HEK293 (cell line): Measurements from ENCODE around the gene SYNGAP1.

Experiments used
- CTCF ChIA-PET: fragments of 350-600 bp; formaldehyde crosslinking; extraction: SDS; loops from one replicate; lab custom pipeline; 2021; ENCODE audit warnings: antibody characterized with exemption; lab: Yijun Ruan, JAX
- POLR2A ChIA-PET: fragments of 300-600 bp; formaldehyde crosslinking; extraction: SDS; loops from one replicate; lab custom pipeline; 2020; ENCODE audit warnings: antibody characterized with exemption, inconsistent platforms; lab: Yijun Ruan, JAX
- H3K27ac ChIP-seq: fragments of 200-500 bp; sonication (Bioruptor generic); 2 replicates; pipeline ENCODE4 v1.5.1; 2014; ENCODE audit warnings: low read depth, low read length, control low read depth, inconsistent platforms; ENCODE audit errors: extremely low read depth
- H3K36me3 ChIP-seq, 2 experiments: fragments of 200-500 bp in 1 of 2; sonication (Bioruptor generic) in 1 of 2; 1 replicate in 1 of 2; 2 replicates in 1 of 2; pipeline ENCODE4 v1.5.1; 2014 to 2017; ENCODE audit warnings: inconsistent platforms in 2 of 2, low read length in 2 of 2; ENCODE audit not compliant: control insufficient read depth in 2 of 2, insufficient read depth in 1 of 2
- H3K4me1 ChIP-seq: fragments of 200-500 bp; sonication (Bioruptor generic); 2 replicates; pipeline ENCODE4 v1.5.1; 2014; ENCODE audit warnings: mild to moderate bottlenecking, low read length, inconsistent platforms; ENCODE audit not compliant: control insufficient read depth, insufficient read depth
- H3K4me3 ChIP-seq: 2 replicates; pipeline ENCODE4 v1.5.1; 2011; ENCODE audit warnings: low read depth, mild to moderate bottlenecking, control low read depth, low read length, moderate library complexity
- H3K9me3 ChIP-seq: fragments of 200-500 bp; sonication (Bioruptor generic); 2 replicates; pipeline ENCODE4 v1.5.1; 2014; ENCODE audit warnings: low read depth, low read length, inconsistent platforms; ENCODE audit not compliant: control insufficient read depth, insufficient read depth
- EGR2 ChIP-seq: fragments of 450-650 bp; formaldehyde crosslinking; IDR thresholded peaks from 2 replicates; pipeline ENCODE4 v1.5.1; 2016; ENCODE audit warnings: low read depth, missing biosample characterization, missing genetic modification characterization
- PRDM1 ChIP-seq: fragments of 450-650 bp; formaldehyde crosslinking; IDR thresholded peaks from 2 replicates; pipeline ENCODE4; 2016; ENCODE audit warnings: missing biosample characterization, missing genetic modification characterization
- TCF7L2 ChIP-seq: IDR thresholded peaks from 2 replicates; pipeline ENCODE4 v1.6.1; 2011; ENCODE audit warnings: low read depth, mild to moderate bottlenecking, inconsistent platforms, low read length, moderate library complexity, borderline replicate concordance
- ZBTB20 ChIP-seq: fragments of 450-650 bp; formaldehyde crosslinking; IDR thresholded peaks from 2 replicates; pipeline ENCODE4 v1.5.1; 2016; ENCODE audit warnings: missing biosample characterization, missing genetic modification characterization
- ZBTB7A ChIP-seq: fragments of 450-650 bp; formaldehyde crosslinking; IDR thresholded peaks from 2 replicates; pipeline ENCODE4 v1.5.1; 2016; ENCODE audit warnings: low read depth, missing biosample characterization, missing genetic modification characterization
- ZFHX2 ChIP-seq: fragments of 450-650 bp; formaldehyde crosslinking; conservative IDR thresholded peaks from 2 replicates; pipeline ENCODE4 v1.5.1; 2016; ENCODE audit warnings: missing biosample characterization, missing genetic modification characterization
- ZNF169 ChIP-seq: fragments of 450-650 bp; formaldehyde crosslinking; IDR thresholded peaks from 2 replicates; pipeline ENCODE4 v1.5.1; 2016; ENCODE audit warnings: missing biosample characterization, missing genetic modification characterization
- ZNF341 ChIP-seq: fragments of 450-650 bp; formaldehyde crosslinking; IDR thresholded peaks from 2 replicates; pipeline ENCODE4; 2016; ENCODE audit warnings: low read depth, missing biosample characterization, missing genetic modification characterization
- ZNF366 ChIP-seq: fragments of 450-650 bp; formaldehyde crosslinking; conservative IDR thresholded peaks from 2 replicates; pipeline ENCODE4 v1.5.1; 2016; ENCODE audit warnings: missing biosample characterization, missing genetic modification characterization
- ZNF529 ChIP-seq: fragments of 450-650 bp; formaldehyde crosslinking; IDR thresholded peaks from 2 replicates; pipeline ENCODE4 v1.5.1; 2017; ENCODE audit warnings: missing genetic modification characterization, missing biosample characterization; ENCODE audit not compliant: insufficient replicate concordance
- ZNF555 ChIP-seq: fragments of 450-650 bp; formaldehyde crosslinking; conservative IDR thresholded peaks from 2 replicates; pipeline ENCODE4 v1.5.1; 2017; ENCODE audit warnings: missing biosample characterization, mild to moderate bottlenecking, missing genetic modification characterization, inconsistent platforms
- ZNF600 ChIP-seq: fragments of 450-650 bp; formaldehyde crosslinking; IDR thresholded peaks from 2 replicates; pipeline ENCODE4 v1.5.1; 2016; ENCODE audit warnings: missing biosample characterization, missing genetic modification characterization
- ZNF624 ChIP-seq: fragments of 450-650 bp; formaldehyde crosslinking; IDR thresholded peaks from 2 replicates; pipeline ENCODE4 v1.5.1; 2017; ENCODE audit warnings: missing biosample characterization, missing genetic modification characterization
- ZNF843 ChIP-seq: fragments of 450-650 bp; formaldehyde crosslinking; IDR thresholded peaks from 2 replicates; pipeline ENCODE4 v1.5.1; 2016; ENCODE audit warnings: missing biosample characterization, missing genetic modification characterization
- TF ChIP-seq, protein P1 (sequence below): fragments of 450-650 bp; formaldehyde crosslinking; conservative IDR thresholded peaks from 2 replicates; pipeline ENCODE4 v1.5.1; 2016; ENCODE audit warnings: low read depth, missing biosample characterization, missing genetic modification characterization
- TF ChIP-seq, protein P2 (sequence below): fragments of 450-650 bp; formaldehyde crosslinking; IDR thresholded peaks from 2 replicates; pipeline ENCODE4 v1.5.1; 2016; ENCODE audit warnings: missing biosample characterization, missing genetic modification characterization, borderline replicate concordance
- TF ChIP-seq, protein P3 (sequence below): fragments of 450-650 bp; formaldehyde crosslinking; IDR thresholded peaks from 2 replicates; pipeline ENCODE4 v1.5.1; 2017; ENCODE audit warnings: missing biosample characterization, missing genetic modification characterization
- TF ChIP-seq, protein P4 (sequence below): fragments of 450-650 bp; formaldehyde crosslinking; IDR thresholded peaks from 2 replicates; pipeline ENCODE4 v1.5.1; 2016; ENCODE audit warnings: missing biosample characterization, missing genetic modification characterization
- TF ChIP-seq, protein P5 (sequence below): fragments of 450-650 bp; formaldehyde crosslinking; conservative IDR thresholded peaks from 2 replicates; pipeline ENCODE4 v1.5.1; 2016; ENCODE audit warnings: low read depth, missing biosample characterization, missing genetic modification characterization
- TF ChIP-seq, protein P6 (sequence below): fragments of 450-650 bp; formaldehyde crosslinking; IDR thresholded peaks from 2 replicates; pipeline ENCODE4 v1.5.1; 2017; ENCODE audit warnings: missing biosample characterization, missing genetic modification characterization

SYNGAP1 gene

DNA sequence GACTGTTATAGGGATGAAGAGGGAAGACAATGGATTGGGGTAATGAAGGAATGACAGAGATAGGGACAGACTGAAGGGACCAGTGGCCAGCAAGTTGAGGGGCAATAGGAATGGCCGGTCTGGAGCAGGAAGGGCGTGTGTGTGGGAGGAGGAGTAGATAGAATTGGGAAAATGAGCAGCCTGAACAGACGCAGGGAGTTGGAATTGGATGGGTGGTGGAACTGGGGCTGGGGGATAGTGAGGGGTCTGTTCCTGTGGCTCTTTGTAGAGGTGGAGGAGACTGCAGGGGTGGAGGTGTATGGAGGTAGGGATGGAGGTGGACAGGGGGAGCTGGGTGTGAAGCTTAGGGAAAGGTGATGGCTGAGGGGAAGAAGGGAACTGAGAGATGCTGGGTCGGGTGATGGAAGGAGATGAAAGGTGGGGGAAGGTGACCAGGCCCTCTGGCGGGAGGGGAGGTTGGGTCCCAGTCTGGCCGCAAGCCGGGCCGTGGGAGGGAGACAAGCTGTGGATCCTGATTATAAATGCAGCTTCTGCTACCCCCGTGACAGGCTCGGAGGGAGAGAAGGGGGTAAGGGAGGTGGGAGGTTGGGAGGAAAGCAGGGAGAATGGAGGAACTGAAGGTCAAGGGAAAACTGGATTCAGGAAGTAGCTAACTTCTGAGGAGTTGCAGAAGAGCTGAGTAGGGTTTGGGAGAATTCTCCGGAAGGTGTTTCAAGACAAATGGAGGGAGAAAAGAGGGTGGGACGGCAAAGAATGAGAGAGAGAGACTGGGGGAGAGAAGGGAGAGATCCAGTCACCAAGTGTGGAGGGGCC, 5.2 kb downstream of the SYNGAP1 start:
- ChIA-PET POLR2A (interaction anchor here (0.6 to 2.5 kb wide), 14 partner anchors 9 to 1597 kb away, joined by 3 to 18 read pairs (median 4); partner anchors contain the start of genes B3GALT4, HSPA1B, RPS18 and TAPBP), CTCF (interaction anchor here (0.5 to 2.3 kb wide), 25 partner anchors 11 to 928 kb away, joined by 3 to 14 read pairs (median 5); partner anchors contain the start of genes KIFC1, PFDN6, PHF1 and RPS18)
- Histone ChIP-seq H3K4me1 (peaks cover 7% of the 10 kb centered on the region), H3K4me3 (peak overlapping the region; percentile 69), H3K27ac (peak overlapping the region; percentile 80), H3K9me3 (no peaks in the 10 kb centered on the region), H3K36me3 (no peaks in the 10 kb centered on the region)
- TF ChIP-seq EGR2 = peak; percentile 66
- TF ChIP-seq, protein P1, sequence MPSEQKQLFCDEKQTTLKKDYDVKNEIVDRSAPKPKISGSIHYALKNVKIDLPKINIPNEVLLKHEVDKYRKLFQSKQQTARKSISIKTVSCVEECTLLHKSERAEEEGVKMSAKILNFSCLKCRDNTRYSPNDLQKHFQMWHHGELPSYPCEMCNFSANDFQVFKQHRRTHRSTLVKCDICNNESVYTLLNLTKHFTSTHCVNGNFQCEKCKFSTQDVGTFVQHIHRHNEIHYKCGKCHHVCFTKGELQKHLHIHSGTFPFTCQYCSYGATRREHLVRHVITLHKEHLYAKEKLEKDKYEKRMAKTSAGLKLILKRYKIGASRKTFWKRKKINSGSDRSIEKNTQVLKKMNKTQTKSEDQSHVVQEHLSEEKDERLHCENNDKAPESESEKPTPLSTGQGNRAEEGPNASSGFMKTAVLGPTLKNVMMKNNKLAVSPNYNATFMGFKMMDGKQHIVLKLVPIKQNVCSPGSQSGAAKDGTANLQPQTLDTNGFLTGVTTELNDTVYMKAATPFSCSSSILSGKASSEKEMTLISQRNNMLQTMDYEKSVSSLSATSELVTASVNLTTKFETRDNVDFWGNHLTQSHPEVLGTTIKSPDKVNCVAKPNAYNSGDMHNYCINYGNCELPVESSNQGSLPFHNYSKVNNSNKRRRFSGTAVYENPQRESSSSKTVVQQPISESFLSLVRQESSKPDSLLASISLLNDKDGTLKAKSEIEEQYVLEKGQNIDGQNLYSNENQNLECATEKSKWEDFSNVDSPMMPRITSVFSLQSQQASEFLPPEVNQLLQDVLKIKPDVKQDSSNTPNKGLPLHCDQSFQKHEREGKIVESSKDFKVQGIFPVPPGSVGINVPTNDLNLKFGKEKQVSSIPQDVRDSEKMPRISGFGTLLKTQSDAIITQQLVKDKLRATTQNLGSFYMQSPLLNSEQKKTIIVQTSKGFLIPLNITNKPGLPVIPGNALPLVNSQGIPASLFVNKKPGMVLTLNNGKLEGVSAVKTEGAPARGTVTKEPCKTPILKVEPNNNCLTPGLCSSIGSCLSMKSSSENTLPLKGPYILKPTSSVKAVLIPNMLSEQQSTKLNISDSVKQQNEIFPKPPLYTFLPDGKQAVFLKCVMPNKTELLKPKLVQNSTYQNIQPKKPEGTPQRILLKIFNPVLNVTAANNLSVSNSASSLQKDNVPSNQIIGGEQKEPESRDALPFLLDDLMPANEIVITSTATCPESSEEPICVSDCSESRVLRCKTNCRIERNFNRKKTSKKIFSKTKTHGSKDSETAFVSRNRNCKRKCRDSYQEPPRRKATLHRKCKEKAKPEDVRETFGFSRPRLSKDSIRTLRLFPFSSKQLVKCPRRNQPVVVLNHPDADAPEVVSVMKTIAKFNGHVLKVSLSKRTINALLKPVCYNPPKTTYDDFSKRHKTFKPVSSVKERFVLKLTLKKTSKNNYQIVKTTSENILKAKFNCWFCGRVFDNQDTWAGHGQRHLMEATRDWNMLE (tag by site-specific recombination) = 0 out of 2 replicates have a peak, but pooled peaks have one; percentile 17
- TF ChIP-seq ZFHX2 = peak; percentile 54
- TF ChIP-seq TCF7L2 = no peak
- TF ChIP-seq, protein P2, sequence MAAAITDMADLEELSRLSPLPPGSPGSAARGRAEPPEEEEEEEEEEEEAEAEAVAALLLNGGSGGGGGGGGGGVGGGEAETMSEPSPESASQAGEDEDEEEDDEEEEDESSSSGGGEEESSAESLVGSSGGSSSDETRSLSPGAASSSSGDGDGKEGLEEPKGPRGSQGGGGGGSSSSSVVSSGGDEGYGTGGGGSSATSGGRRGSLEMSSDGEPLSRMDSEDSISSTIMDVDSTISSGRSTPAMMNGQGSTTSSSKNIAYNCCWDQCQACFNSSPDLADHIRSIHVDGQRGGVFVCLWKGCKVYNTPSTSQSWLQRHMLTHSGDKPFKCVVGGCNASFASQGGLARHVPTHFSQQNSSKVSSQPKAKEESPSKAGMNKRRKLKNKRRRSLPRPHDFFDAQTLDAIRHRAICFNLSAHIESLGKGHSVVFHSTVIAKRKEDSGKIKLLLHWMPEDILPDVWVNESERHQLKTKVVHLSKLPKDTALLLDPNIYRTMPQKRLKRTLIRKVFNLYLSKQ (tag by site-specific recombination) = no peak
- no peak for TF ChIP-seq ZNF555 (tag by site-specific recombination)
- TF ChIP-seq ZNF169 = 0 out of 2 replicates have a peak, but pooled peaks have one; percentile 21
- peak; percentile 93 for TF ChIP-seq ZNF366 (tag by site-specific recombination)
- TF ChIP-seq, protein P3, sequence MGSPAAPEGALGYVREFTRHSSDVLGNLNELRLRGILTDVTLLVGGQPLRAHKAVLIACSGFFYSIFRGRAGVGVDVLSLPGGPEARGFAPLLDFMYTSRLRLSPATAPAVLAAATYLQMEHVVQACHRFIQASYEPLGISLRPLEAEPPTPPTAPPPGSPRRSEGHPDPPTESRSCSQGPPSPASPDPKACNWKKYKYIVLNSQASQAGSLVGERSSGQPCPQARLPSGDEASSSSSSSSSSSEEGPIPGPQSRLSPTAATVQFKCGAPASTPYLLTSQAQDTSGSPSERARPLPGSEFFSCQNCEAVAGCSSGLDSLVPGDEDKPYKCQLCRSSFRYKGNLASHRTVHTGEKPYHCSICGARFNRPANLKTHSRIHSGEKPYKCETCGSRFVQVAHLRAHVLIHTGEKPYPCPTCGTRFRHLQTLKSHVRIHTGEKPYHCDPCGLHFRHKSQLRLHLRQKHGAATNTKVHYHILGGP (tag by site-specific recombination) = no peak
- no peak for TF ChIP-seq ZNF529 (tag by site-specific recombination)
- TF ChIP-seq ZBTB7A (tag by site-specific recombination) = 0 out of 2 replicates have a peak, but pooled peaks have one; percentile 35
- TF ChIP-seq PRDM1 = peak; percentile 93
- no peak for TF ChIP-seq ZNF624 (tag by site-specific recombination)
- TF ChIP-seq ZNF341 (tag by site-specific recombination) = peak; percentile 76
- TF ChIP-seq, protein P4, sequence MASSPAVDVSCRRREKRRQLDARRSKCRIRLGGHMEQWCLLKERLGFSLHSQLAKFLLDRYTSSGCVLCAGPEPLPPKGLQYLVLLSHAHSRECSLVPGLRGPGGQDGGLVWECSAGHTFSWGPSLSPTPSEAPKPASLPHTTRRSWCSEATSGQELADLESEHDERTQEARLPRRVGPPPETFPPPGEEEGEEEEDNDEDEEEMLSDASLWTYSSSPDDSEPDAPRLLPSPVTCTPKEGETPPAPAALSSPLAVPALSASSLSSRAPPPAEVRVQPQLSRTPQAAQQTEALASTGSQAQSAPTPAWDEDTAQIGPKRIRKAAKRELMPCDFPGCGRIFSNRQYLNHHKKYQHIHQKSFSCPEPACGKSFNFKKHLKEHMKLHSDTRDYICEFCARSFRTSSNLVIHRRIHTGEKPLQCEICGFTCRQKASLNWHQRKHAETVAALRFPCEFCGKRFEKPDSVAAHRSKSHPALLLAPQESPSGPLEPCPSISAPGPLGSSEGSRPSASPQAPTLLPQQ (tag by site-specific recombination) = no peak; the same call in 1 of the 2 replicates
- no peak for TF ChIP-seq ZNF843 (tag by site-specific recombination)
- TF ChIP-seq, protein P5, sequence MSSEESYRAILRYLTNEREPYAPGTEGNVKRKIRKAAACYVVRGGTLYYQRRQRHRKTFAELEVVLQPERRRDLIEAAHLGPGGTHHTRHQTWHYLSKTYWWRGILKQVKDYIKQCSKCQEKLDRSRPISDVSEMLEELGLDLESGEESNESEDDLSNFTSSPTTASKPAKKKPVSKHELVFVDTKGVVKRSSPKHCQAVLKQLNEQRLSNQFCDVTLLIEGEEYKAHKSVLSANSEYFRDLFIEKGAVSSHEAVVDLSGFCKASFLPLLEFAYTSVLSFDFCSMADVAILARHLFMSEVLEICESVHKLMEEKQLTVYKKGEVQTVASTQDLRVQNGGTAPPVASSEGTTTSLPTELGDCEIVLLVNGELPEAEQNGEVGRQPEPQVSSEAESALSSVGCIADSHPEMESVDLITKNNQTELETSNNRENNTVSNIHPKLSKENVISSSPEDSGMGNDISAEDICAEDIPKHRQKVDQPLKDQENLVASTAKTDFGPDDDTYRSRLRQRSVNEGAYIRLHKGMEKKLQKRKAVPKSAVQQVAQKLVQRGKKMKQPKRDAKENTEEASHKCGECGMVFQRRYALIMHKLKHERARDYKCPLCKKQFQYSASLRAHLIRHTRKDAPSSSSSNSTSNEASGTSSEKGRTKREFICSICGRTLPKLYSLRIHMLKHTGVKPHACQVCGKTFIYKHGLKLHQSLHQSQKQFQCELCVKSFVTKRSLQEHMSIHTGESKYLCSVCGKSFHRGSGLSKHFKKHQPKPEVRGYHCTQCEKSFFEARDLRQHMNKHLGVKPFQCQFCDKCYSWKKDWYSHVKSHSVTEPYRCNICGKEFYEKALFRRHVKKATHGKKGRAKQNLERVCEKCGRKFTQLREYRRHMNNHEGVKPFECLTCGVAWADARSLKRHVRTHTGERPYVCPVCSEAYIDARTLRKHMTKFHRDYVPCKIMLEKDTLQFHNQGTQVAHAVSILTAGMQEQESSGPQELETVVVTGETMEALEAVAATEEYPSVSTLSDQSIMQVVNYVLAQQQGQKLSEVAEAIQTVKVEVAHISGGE = 0 out of 2 replicates have a peak, but pooled peaks have one; percentile 9
- TF ChIP-seq ZNF600 (tag by site-specific recombination) = peak; percentile 52; the same call in 1 of the 2 replicates
- peak; percentile 72 for TF ChIP-seq ZBTB20 (tag by site-specific recombination)
- TF ChIP-seq, protein P6, sequence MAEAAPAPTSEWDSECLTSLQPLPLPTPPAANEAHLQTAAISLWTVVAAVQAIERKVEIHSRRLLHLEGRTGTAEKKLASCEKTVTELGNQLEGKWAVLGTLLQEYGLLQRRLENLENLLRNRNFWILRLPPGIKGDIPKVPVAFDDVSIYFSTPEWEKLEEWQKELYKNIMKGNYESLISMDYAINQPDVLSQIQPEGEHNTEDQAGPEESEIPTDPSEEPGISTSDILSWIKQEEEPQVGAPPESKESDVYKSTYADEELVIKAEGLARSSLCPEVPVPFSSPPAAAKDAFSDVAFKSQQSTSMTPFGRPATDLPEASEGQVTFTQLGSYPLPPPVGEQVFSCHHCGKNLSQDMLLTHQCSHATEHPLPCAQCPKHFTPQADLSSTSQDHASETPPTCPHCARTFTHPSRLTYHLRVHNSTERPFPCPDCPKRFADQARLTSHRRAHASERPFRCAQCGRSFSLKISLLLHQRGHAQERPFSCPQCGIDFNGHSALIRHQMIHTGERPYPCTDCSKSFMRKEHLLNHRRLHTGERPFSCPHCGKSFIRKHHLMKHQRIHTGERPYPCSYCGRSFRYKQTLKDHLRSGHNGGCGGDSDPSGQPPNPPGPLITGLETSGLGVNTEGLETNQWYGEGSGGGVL = peak; percentile 95
